Mucosa of descending colon (tissue), 3 donors: ENCODE results near the gene CEACAM7. TPM values are rescaled to one million over a fixed set of nuclear protein-coding genes. Genes with fewer than 3 reads are reported as not detected.
A peak's percentile ranks its signal among the peaks of the same experiment; 100 is the strongest.

Source experiments
- ATAC-seq: fragments of 200-7000 bp; cut with Tn5 transposase; one replicate; pipeline ENCODE4 v1.9.1; 2020; ENCODE audit warnings: mild to moderate bottlenecking, moderate library complexity
- DNase-seq, 3 donors: peaks; one replicate each; pipeline ENCODE4 v3.0.0-alpha.2; 2020
- H3K36me3 ChIP-seq: fragments of 200-600 bp; one replicate; pipeline ENCODE4 v1.8.0; 2021; ENCODE audit warnings: low read depth, mild to moderate bottlenecking
- H3K4me1 ChIP-seq: fragments of 200-600 bp; one replicate; pipeline ENCODE4 v1.8.0; 2021; ENCODE audit warnings: low read depth, mild to moderate bottlenecking
- H3K4me3 ChIP-seq: fragments of 200-600 bp; one replicate; pipeline ENCODE4 v1.8.0; 2021; ENCODE audit warnings: mild to moderate bottlenecking
- H3K9me3 ChIP-seq: fragments of 200-600 bp; one replicate; pipeline ENCODE4 v1.8.0; 2021; ENCODE audit warnings: mild to moderate bottlenecking
- CTCF ChIP-seq: fragments of 200-600 bp; IDR thresholded peaks from one replicate; pipeline ENCODE4 v1.8.0; 2022; ENCODE audit warnings: antibody characterized with exemption, mild to moderate bottlenecking
- intact Hi-C, 2 donors: fragments of 100-400 bp; cut with DNase I in 1 of 2; cut with micrococcal nuclease in 1 of 2; formaldehyde crosslinking; loops; one replicate each; pipeline versions ENCODE4 v1.11.0 to v1.11.1; 2022; cut with DNase I, micrococcal nuclease
- total RNA-seq, 3 donors: library from RNA; stranded (reverse); fragmentation: NEBNext Ultra II Directional in 2 of 3; extraction: Animal tissue kit (Norgen Biotek cat#: 25700) in 2 of 3; gene quantifications; one replicate each; pipeline versions ENCODE4 v1.2.1 to v1.2.4, GENCODE V29; 2021 to 2023
- donor health status: DM: no; HTN: no; CAD: no; lungs with moderate emphysema.
- donor health status: DM: no; HTN: no; CAD: no.
- donor health status: DM: no; HTN: yes; CAD: no.

The CEACAM7 gene
- total RNA-seq, 3 donors from 2014 or later = 753 to 3,639 (median 2,117) TPM

GRCh38 chr19:41688687-41689086 is 617 bp upstream of the CEACAM7 start:
- Histone ChIP-seq H3K4me3 (no peak overlapping the region), H3K4me1 (no peaks in the 10 kb centered on the region), H3K9me3 (no peaks in the 10 kb centered on the region), H3K36me3 (no peaks in the 10 kb centered on the region)
- no peak for TF ChIP-seq CTCF
- DNase-seq (no peak), ATAC-seq (peak; percentile 6)
- intact Hi-C loops = no loop called here

- no peaks in the 10 kb centered on the region for H3K36me3 ChIP-seq
- intact Hi-C loops = no loop called here
- H3K4me3 ChIP-seq = no peak overlapping the region
- DNase-seq (no peak), ATAC-seq (no peak)
- H3K4me1 ChIP-seq = no peaks in the 10 kb centered on the region
- TF ChIP-seq CTCF = no peak
- H3K9me3 ChIP-seq = no peaks in the 10 kb centered on the region
These were observed 651 bp downstream of the CEACAM7 start for GRCh38 chr19:41687419-41687818.

DNA sequence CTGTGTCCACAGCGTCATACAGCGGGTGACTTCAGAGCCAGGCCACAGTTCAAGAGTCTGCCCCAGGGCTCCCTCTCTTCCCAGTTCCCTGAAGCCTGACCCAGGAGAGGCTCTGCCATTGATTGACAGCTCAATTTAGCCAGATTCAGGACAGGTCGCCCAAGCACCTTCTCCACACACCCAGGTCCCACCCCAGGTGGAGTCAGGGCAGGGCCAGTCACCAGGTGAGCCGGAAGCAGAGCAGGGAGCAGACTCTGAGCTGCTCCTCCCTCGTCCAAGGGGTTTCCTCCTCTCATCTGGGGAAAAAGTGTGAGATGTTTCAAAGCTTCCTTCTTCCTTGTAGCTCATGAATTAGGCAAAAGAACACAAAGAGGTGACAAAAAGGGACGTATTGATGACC is 5.6 kb downstream of the CEACAM7 start:
- Histone ChIP-seq H3K9me3 (no peaks in the 10 kb centered on the region), H3K36me3 (no peaks in the 10 kb centered on the region), H3K4me1 (no peaks in the 10 kb centered on the region), H3K4me3 (no peak overlapping the region)
- intact Hi-C loops = no loop called here
- DNase-seq (peak; percentile 74 to 88 (median 78)), ATAC-seq (peak; percentile 92)
- no peak for TF ChIP-seq CTCF

GRCh38 chr19:41671486-41671885 is 16.6 kb downstream of the CEACAM7 start:
- no peaks in the 10 kb centered on the region for H3K9me3 ChIP-seq
- intact Hi-C loops = no loop called here
- DNase-seq = peak in 2 of 3 donors; percentile 42 to 60
- ATAC-seq = peak; percentile 78
- no peak overlapping the region for H3K4me3 ChIP-seq
- H3K4me1 ChIP-seq = peaks cover 21% of the 10 kb centered on the region
- H3K36me3 ChIP-seq = no peaks in the 10 kb centered on the region
- no peak for TF ChIP-seq CTCF

DNA sequence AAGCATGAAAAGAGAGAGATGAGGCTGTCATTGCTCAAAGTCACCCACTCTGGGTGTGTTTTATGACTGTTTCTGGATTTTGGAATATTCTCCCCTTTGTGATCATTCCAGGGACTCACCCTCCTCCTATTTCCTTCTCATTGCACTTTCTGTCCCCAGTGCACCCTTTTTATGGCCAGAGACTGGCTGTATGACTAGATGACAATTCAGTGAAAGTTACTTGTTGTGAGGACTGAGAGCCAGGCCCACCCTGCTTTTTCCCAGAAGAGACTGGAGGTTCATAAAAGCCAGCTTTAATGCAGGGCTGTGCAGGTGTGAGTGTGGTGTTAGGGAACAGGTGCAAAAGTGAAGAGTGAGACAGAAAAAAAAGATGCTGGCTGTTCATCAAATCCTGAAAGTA is 17.3 kb downstream of the CEACAM7 start:
- no peaks in the 10 kb centered on the region for H3K36me3 ChIP-seq
- no peak overlapping the region for H3K4me3 ChIP-seq
- TF ChIP-seq CTCF = no peak
- H3K9me3 ChIP-seq = peaks cover 7% of the 10 kb centered on the region
- DNase-seq (peak in 2 of 3 donors; percentile 31 to 43), ATAC-seq (peak; percentile 73)
- intact Hi-C loops = no loop called here
- H3K4me1 ChIP-seq = peaks cover 21% of the 10 kb centered on the region

- DNase-seq (no peak), ATAC-seq (peak; percentile 75)
- H3K4me3 ChIP-seq = no peak overlapping the region
- no peak for TF ChIP-seq CTCF
- intact Hi-C loops = no loop called here
- H3K4me1 ChIP-seq = peaks cover 21% of the 10 kb centered on the region
- H3K9me3 ChIP-seq = peaks cover 20% of the 10 kb centered on the region
- no peaks in the 10 kb centered on the region for H3K36me3 ChIP-seq
These were observed 19.8 kb downstream of the CEACAM7 start for GRCh38 chr19:41668315-41668714.
